ENCODE measurements around the gene OPHN1.

DNA sequence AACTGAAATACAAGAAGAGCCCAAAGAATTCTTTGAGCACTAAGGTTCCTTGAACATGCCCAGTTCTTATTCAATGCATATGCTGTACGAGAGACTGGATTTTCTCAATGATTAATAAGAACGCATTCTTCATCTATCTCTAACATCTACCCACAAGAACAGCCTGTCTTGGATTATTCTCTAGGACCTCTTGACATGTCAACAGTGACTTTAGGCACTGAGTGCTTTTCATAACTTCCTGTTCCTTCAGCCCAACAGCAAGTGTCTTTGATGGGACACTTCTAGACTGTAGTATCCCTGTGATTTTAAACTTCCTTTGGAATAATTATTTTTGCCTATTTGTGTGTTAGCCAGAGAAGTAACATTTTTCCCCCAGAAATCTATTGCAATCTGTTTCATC is 69.3 kb downstream of the OPHN1 start:
- TF ChIP-seq EZH2 (IDR thresholded peaks at IDR 0.05; ENCODE audit: borderline replicate concordance, low read depth, low read length, severe bottlenecking) (no peak), CTCF (IDR thresholded peaks at IDR 0.05; ENCODE audit: extremely low read depth in 1 of 2, insufficient read depth in 1 of 2, low read depth in 1 of 2, low read length in 2 of 2) (no peak), POLR2AphosphoS5 (IDR thresholded peaks at IDR 0.05; ENCODE audit: insufficient read depth, low read depth, low read length) (no peak), FOS (IDR thresholded peaks at IDR 0.05; ENCODE audit: borderline replicate concordance, insufficient read depth, low read length) (no peak), MYC (IDR thresholded peaks at IDR 0.05; ENCODE audit: low read depth, low read length) (no peak)

All from endothelial cell of umbilical vein (primary cell).